SK-N-SH (cell line): ENCODE data around the gene CHRNE.
"Not testable (repeated sequence)": the region's sequence is repeated elsewhere in the genome, so short reads cannot be mapped to it uniquely, and the experiment has no call there.

Experiments used
- CTCF ChIP-seq: fragments of 200-600 bp; sonication (generic); IDR thresholded peaks from 2 replicates; pipeline ENCODE4 v1.6.1; 2017; ENCODE audit warnings: antibody characterized with exemption, mild to moderate bottlenecking, moderate library complexity
- ELF1 ChIP-seq: IDR thresholded peaks from 2 replicates; pipeline ENCODE4 v1.4.0; 2012
- EP300 ChIP-seq, 2 experiments: IDR thresholded peaks; 2 replicates each; pipeline versions ENCODE4 v1.4.0 to v1.6.1; 2012; ENCODE audit warnings: borderline replicate concordance in 1 of 2, low read depth in 1 of 2, low read length in 1 of 2
- EZH2phosphoT487 ChIP-seq: fragments of 200-600 bp; sonication (generic); IDR thresholded peaks from 2 replicates; pipeline ENCODE4 v1.6.1; 2017; ENCODE audit warnings: low read depth, mixed run types, mild to moderate bottlenecking, antibody characterized with exemption, moderate library complexity, borderline replicate concordance
- PBX3 ChIP-seq: IDR thresholded peaks from 2 replicates; pipeline ENCODE4; 2012
- RAD21 ChIP-seq: IDR thresholded peaks from 2 replicates; pipeline ENCODE4 v1.6.1; 2012; ENCODE audit warnings: mild to moderate bottlenecking, low read length
- SIN3A ChIP-seq: IDR thresholded peaks from 2 replicates; pipeline ENCODE4 v1.6.1; 2012; ENCODE audit warnings: low read depth, mild to moderate bottlenecking, low read length, moderate library complexity, borderline replicate concordance
- TAF1 ChIP-seq: IDR thresholded peaks from 2 replicates; pipeline ENCODE4 v1.6.1; 2012; ENCODE audit warnings: low read depth, mild to moderate bottlenecking, low read length, moderate library complexity, borderline replicate concordance
- USF2 ChIP-seq: fragments of 150-350 bp; IDR thresholded peaks from 2 replicates; pipeline ENCODE4 v1.6.1; 2017; ENCODE audit warnings: antibody characterized with exemption, low read length, low read depth, borderline replicate concordance
- ZBTB33 ChIP-seq: IDR thresholded peaks from 2 replicates; pipeline ENCODE4 v1.4.0; 2012; ENCODE audit warnings: low read depth, borderline replicate concordance

GRCh38 chr17:4926577-4927335 lies 23.9 kb upstream of the CHRNE start:
- not testable (repeated sequence) for TF ChIP-seq SIN3A; CTCF; USF2; PBX3; RAD21; EP300 (IDR thresholded peaks at IDR 0.05; ENCODE audit: borderline replicate concordance in 1 of 2, low read depth in 1 of 2, low read length in 1 of 2); EZH2phosphoT487; TAF1; ZBTB33; ELF1
